Measurements from ENCODE around the gene PHLDA2. TPM values are rescaled to one million over a fixed set of nuclear protein-coding genes. Genes with fewer than 3 reads are reported as not detected.

The PHLDA2 gene
- total and polyA plus RNA-seq, 3 experiments from 2014 or later = 1.3 to 2.9 (median 2.1) TPM

DNA sequence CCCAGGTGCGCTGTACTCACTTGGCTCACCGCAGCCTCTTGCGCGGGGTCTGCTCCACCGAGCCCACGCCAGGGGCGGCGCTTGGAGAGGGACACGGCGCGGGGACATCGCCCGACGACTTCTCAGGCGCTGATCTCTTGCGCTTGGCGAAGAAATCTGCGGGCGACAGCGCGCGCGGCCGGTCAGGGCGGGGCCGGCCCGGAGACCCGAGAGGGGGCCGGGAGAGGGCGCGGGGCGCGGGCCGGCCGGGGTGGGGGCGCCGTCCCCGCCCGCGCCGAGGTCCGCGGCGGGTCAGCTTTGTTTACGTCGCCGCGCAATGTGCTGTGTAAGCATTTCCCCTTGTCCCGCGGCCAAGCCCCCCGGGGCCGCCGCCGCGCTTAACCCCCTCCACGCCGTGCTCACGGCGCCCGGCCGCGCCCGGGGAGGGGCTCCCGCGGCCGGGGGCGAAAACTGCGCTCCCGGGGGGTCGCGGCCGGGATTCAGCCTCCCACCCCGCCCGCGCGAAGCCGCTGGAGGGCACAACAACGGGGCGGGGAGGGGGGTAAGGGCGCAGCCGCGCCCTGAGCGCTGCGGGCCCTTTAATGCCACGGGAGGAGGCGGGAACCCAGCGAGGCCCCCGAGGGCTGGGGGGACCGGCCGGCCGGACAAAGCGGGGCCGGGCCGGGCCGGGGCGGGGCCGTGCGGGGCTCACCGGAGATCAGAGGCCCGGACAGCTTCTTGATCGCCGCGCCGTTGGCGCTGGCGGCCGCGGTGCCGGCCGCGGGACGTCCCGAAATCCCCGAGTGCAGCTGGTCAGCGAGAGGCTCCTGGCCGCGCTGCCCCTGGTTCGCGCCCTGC is 45.0 kb downstream of the PHLDA2 start:
- H3K4me3 ChIP-seq (ENCODE audit: low read length) = peak overlapping the region; percentile 19
- H3K4me1 Mint-ChIP-seq = peaks cover 9 to 27% (median 26%) of the 10 kb centered on the region in 3 donors
- peak overlapping the region in 3 of 7 donors; percentile 35 to 88 (median 76) for H3K4me3 Mint-ChIP-seq
- no peaks in the 10 kb centered on the region for H3K27me3 Mint-ChIP-seq
- no peaks in the 10 kb centered on the region for H3K27me3 ChIP-seq (ENCODE audit: insufficient read depth, low read length, poor library complexity, severe bottlenecking)
- no peaks in the 10 kb centered on the region for H3K9me3 Mint-ChIP-seq
- H3K4me1 ChIP-seq (ENCODE audit: insufficient read depth, low read length) = peaks cover 13% of the 10 kb centered on the region
- no peak overlapping the region for H3K27ac Mint-ChIP-seq
- H3K9me3 ChIP-seq (ENCODE audit: low read length) = no peaks in the 10 kb centered on the region
- no peaks in the 10 kb centered on the region for H3K36me3 ChIP-seq (ENCODE audit: insufficient read depth, low read length)
- peaks cover 0 to 1% (median 0%) of the 10 kb centered on the region in 3 donors for H3K36me3 Mint-ChIP-seq
- no peak overlapping the region for H3K27ac ChIP-seq (ENCODE audit: low read depth, low read length)
- ChIA-PET POLR2A (interaction anchor here (0.8 kb wide), 1 partner anchor 18 kb away, joined by 5 read pairs; a partner anchor contains a TSS), CTCF (interaction anchor here (1.0 to 14.2 kb wide), 3 partner anchors 8 to 351 kb away, joined by 3 to 345 read pairs (median 3); a partner anchor contains a TSS)
- DNase-seq = no peak

DNA sequence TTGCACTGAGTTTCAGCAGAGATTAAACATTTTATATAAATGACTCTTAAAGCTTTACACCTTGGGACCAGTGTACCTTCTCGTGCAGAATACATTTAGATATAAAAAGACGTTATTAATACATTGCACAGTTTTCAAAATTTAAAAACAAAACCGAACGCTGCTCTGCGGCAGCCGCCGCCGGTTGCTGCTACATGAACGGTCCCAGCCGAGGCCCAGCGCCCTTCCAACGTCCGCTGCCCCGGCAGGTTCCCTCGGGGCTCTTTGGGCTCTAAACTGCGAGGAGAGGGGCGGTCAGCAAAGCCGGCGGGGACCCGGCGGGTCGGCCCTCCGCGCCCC is 45.6 kb downstream of the PHLDA2 start:
- Mint-ChIP-seq H3K27me3 (no peaks in the 10 kb centered on the region), H3K36me3 (peaks cover 0 to 1% (median 0%) of the 10 kb centered on the region in 3 donors), H3K4me1 (peaks cover 9 to 27% (median 26%) of the 10 kb centered on the region in 3 donors), H3K9me3 (no peaks in the 10 kb centered on the region), H3K4me3 (peak overlapping the region; percentile 30 to 88 (median 68)), H3K27ac (peak overlapping the region in 1 of 8 donors; percentile 43)
- ChIA-PET POLR2A (no interaction called here), CTCF (interaction anchor here (1.0 to 14.2 kb wide), 4 partner anchors 9 to 351 kb away, joined by 3 to 345 read pairs (median 3); a partner anchor contains a TSS)
- Histone ChIP-seq H3K27ac (ENCODE audit: low read depth, low read length) (no peak overlapping the region), H3K36me3 (ENCODE audit: insufficient read depth, low read length) (no peaks in the 10 kb centered on the region), H3K9me3 (ENCODE audit: low read length) (no peaks in the 10 kb centered on the region), H3K4me1 (ENCODE audit: insufficient read depth, low read length) (peaks cover 12% of the 10 kb centered on the region), H3K4me3 (ENCODE audit: low read length) (no peak overlapping the region), H3K27me3 (ENCODE audit: insufficient read depth, low read length, poor library complexity, severe bottlenecking) (no peaks in the 10 kb centered on the region)
- DNase-seq = no peak

DNA sequence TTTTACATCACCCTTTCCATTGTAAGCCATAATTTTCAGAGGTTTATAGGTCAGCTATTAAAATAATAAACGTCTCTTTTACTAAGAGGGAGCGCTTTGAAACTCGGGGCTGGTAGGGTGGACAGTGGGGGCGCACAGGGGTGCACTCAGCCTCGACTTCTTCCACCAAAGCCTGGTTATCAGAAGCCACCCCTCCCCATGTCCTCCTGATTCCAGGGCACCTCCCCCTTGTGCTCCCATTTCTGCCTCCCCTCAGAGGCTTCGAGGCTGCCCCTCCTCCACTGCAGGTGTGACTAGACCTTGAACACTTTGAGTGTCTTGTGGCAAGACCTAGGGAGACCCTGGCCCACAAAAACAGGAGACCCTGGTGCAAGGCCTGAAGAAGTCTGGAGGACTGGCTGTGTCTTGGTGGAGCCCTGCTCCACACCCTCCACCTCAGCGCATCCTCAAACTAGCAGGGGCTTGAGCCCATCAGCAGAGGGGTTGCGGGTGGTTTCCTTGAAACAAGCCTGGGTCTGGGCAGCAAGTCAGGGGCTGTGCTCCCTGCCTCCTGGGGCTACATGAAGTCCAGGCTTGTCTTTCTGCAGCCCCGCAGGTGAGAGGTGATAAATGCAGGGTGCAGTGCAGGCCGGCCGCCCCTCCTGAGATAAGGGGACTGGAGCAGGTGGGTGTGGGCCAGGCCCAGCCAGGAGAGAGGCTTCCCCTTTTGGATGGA is 46.7 kb downstream of the PHLDA2 start:
- no peaks in the 10 kb centered on the region for H3K9me3 Mint-ChIP-seq
- Histone ChIP-seq H3K36me3 (ENCODE audit: insufficient read depth, low read length) (no peaks in the 10 kb centered on the region), H3K4me1 (ENCODE audit: insufficient read depth, low read length) (peaks cover 7% of the 10 kb centered on the region), H3K27ac (ENCODE audit: low read depth, low read length) (no peak overlapping the region), H3K27me3 (ENCODE audit: insufficient read depth, low read length, poor library complexity, severe bottlenecking) (no peaks in the 10 kb centered on the region), H3K4me3 (ENCODE audit: low read length) (no peak overlapping the region), H3K9me3 (ENCODE audit: low read length) (no peaks in the 10 kb centered on the region)
- H3K36me3 Mint-ChIP-seq = peaks cover 0 to 1% (median under 1%) of the 10 kb centered on the region in 3 donors
- CTCF ChIA-PET = interaction anchor here (1.1 to 14.2 kb wide), 4 partner anchors 10 to 350 kb away, joined by 3 to 345 read pairs (median 4); no protein-coding TSS in a partner anchor
- H3K27me3 Mint-ChIP-seq = no peaks in the 10 kb centered on the region
- H3K4me3 Mint-ChIP-seq = peak overlapping the region; percentile 18 to 88 (median 58)
- no peak for DNase-seq
- POLR2A ChIA-PET = no interaction called here
- H3K27ac Mint-ChIP-seq = no peak overlapping the region
- H3K4me1 Mint-ChIP-seq = peaks cover 7 to 18% (median 17%) of the 10 kb centered on the region in 3 donors

DNA sequence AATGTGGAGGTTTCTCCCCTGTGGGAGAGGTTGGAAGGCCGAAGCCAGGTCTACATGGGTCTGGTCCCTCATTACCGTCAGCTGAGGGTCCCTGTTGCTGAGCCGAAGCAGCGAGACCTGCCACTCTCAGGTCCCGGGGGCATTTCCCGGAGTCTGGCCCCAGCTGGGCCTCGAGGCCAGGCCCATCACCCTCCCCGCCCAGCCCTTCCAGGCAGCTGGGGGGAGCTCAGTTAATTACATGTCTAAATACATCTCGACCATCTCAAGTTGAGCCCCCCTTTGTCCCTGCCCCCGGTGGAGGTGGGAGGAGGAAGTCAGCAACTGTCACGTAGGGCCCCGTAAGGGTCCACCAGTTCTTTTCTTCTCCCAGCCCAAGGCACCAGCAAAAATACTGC is 47.2 kb downstream of the PHLDA2 start:
- POLR2A ChIA-PET = no interaction called here
- no peaks in the 10 kb centered on the region for H3K36me3 ChIP-seq (ENCODE audit: insufficient read depth, low read length)
- no peak for DNase-seq
- no peaks in the 10 kb centered on the region for H3K9me3 Mint-ChIP-seq
- no peak overlapping the region for H3K4me3 Mint-ChIP-seq
- H3K4me1 ChIP-seq (ENCODE audit: insufficient read depth, low read length) = peaks cover 7% of the 10 kb centered on the region
- H3K4me1 Mint-ChIP-seq = peaks cover 4 to 13% (median 12%) of the 10 kb centered on the region in 3 donors
- CTCF ChIA-PET = interaction anchor here (1.8 to 14.2 kb wide), 2 partner anchors 11 to 349 kb away, joined by 4 to 345 read pairs; no protein-coding TSS in a partner anchor
- no peak overlapping the region for H3K27ac Mint-ChIP-seq
- no peaks in the 10 kb centered on the region for H3K27me3 Mint-ChIP-seq
- H3K27ac ChIP-seq (ENCODE audit: low read depth, low read length) = no peak overlapping the region
- H3K27me3 ChIP-seq (ENCODE audit: insufficient read depth, low read length, poor library complexity, severe bottlenecking) = no peaks in the 10 kb centered on the region
- H3K9me3 ChIP-seq (ENCODE audit: low read length) = no peaks in the 10 kb centered on the region
- peaks cover 0 to 3% (median 1%) of the 10 kb centered on the region in 3 donors for H3K36me3 Mint-ChIP-seq
- H3K4me3 ChIP-seq (ENCODE audit: low read length) = no peak overlapping the region

DNA sequence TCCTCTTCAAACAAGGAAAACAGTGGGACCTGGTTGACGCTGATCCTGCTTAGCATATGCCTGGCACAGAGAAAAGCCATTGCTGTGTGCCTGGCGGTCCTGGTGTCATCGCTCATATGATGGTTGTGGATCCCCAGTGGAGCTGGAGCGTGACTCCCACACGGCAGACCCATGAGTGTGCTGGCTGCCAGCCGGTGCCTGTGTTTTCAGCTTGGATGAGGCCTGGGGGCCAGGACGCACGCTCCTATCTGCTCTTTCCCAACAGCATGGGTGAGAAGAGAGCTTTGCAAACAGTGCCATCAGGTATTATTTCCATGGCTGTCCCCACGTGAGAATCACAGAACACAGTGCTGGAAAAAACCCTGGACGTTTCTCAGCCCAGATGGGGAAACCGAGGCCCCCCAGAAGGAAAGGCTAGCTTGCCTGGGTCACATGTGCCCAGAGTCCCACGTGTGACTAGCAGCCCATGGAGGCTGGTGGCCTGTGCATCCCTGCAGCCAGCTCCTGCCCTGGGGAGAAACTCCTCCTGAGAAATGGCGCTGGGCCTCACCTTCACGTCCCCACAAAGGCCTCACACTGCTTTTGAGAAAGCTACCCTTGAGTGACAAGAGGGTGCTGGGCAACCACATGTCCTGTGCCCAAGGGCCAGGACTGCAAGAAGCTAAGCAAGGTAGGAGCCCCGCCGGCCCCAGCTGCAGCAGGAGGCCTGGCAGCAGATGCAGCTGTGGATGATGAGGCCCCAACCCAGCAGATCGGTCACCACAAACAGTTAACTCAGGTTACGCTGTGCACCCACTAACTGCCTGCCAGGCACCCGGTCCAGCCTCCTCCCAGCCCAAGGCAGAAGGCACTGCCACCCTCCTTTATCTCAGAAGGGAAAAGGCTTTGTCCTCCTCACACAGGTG is 47.9 kb downstream of the PHLDA2 start:
- no peak for DNase-seq
- Histone ChIP-seq H3K9me3 (ENCODE audit: low read length) (no peaks in the 10 kb centered on the region), H3K4me1 (ENCODE audit: insufficient read depth, low read length) (peaks cover 2% of the 10 kb centered on the region), H3K27ac (ENCODE audit: low read depth, low read length) (no peak overlapping the region), H3K27me3 (ENCODE audit: insufficient read depth, low read length, poor library complexity, severe bottlenecking) (no peaks in the 10 kb centered on the region), H3K4me3 (ENCODE audit: low read length) (no peak overlapping the region), H3K36me3 (ENCODE audit: insufficient read depth, low read length) (no peaks in the 10 kb centered on the region)
- Mint-ChIP-seq H3K27ac (no peak overlapping the region), H3K4me3 (peak overlapping the region in 1 of 7 donors; percentile 42), H3K4me1 (peaks cover 2 to 8% (median 7%) of the 10 kb centered on the region in 3 donors), H3K36me3 (peaks cover 0 to 3% (median 1%) of the 10 kb centered on the region in 3 donors), H3K27me3 (no peaks in the 10 kb centered on the region), H3K9me3 (no peaks in the 10 kb centered on the region)
- ChIA-PET CTCF (interaction anchor here (1.8 to 14.2 kb wide), 2 partner anchors 12 to 348 kb away, joined by 4 to 345 read pairs; no protein-coding TSS in a partner anchor), POLR2A (no interaction called here)

DNA sequence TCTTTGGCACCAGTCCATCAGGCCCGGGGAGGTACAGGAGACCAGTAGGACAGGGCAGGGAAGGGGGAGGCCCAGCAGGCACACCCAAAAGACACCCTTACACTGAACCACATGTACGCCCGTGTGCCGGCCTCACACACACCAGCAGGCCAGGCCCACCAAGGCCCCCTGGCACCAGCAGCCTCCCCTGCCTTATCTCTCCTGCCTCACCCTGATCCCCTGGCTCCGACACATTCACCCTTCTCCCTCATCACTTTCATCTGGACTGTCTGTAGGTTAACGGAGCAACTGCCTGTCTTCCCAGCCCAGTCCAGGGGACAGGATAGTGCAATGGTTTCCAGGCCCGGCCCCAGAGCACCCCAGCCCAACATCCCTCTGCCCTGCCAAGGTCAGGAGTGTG is 48.6 kb downstream of the PHLDA2 start:
- H3K36me3 Mint-ChIP-seq = peaks cover 0 to 7% (median 1%) of the 10 kb centered on the region in 3 donors
- Histone ChIP-seq H3K4me3 (ENCODE audit: low read length) (no peak overlapping the region), H3K9me3 (ENCODE audit: low read length) (no peaks in the 10 kb centered on the region), H3K27me3 (ENCODE audit: insufficient read depth, low read length, poor library complexity, severe bottlenecking) (no peaks in the 10 kb centered on the region), H3K4me1 (ENCODE audit: insufficient read depth, low read length) (no peaks in the 10 kb centered on the region), H3K27ac (ENCODE audit: low read depth, low read length) (no peak overlapping the region), H3K36me3 (ENCODE audit: insufficient read depth, low read length) (no peaks in the 10 kb centered on the region)
- DNase-seq = no peak
- H3K4me3 Mint-ChIP-seq = no peak overlapping the region
- POLR2A ChIA-PET = no interaction called here
- CTCF ChIA-PET = interaction anchor here (1.8 kb wide), 1 partner anchor 12 kb away, joined by 4 read pairs; no protein-coding TSS in a partner anchor
- no peak overlapping the region for H3K27ac Mint-ChIP-seq
- H3K27me3 Mint-ChIP-seq = no peaks in the 10 kb centered on the region
- H3K4me1 Mint-ChIP-seq = peaks cover 2 to 8% (median 7%) of the 10 kb centered on the region in 3 donors
- no peaks in the 10 kb centered on the region for H3K9me3 Mint-ChIP-seq

DNA sequence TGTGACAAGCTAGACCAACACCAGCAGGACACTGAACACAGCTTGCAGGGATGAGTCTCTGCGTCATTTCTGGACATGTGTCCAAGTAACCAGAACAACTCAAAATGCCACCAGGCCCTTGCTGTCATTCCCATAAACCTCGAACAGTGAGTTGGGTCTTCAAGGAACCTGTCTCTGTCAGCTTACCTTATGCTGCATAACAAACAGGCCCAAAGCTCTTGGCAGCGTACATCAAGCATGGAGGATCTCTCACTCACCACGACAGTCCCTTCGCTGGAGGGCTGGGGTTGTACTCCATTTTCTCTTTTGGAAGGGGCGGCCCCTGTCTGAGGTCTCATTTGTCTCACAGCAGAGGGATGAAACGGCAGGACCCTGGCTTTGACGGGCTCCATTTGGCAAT is 50.4 kb downstream of the PHLDA2 start:
- Mint-ChIP-seq H3K9me3 (no peaks in the 10 kb centered on the region), H3K4me1 (peaks cover 2 to 7% (median 3%) of the 10 kb centered on the region in 3 donors), H3K36me3 (peaks cover 0 to 9% (median 0%) of the 10 kb centered on the region in 3 donors), H3K4me3 (no peak overlapping the region), H3K27ac (no peak overlapping the region), H3K27me3 (peaks cover 3 to 4% of the 10 kb centered on the region in 2 donors)
- Histone ChIP-seq H3K9me3 (ENCODE audit: low read length) (no peaks in the 10 kb centered on the region), H3K4me3 (ENCODE audit: low read length) (no peak overlapping the region), H3K36me3 (ENCODE audit: insufficient read depth, low read length) (no peaks in the 10 kb centered on the region), H3K27me3 (ENCODE audit: insufficient read depth, low read length, poor library complexity, severe bottlenecking) (no peaks in the 10 kb centered on the region), H3K27ac (ENCODE audit: low read depth, low read length) (no peak overlapping the region), H3K4me1 (ENCODE audit: insufficient read depth, low read length) (no peaks in the 10 kb centered on the region)
- DNase-seq = no peak
- ChIA-PET POLR2A (no interaction called here), CTCF (interaction anchor here (1.5 to 3.1 kb wide), 2 partner anchors 10 to 346 kb away, joined by 3 to 13 read pairs; no protein-coding TSS in a partner anchor)
